Mesothelial cell of epicardium (in vitro differentiated cells): ENCODE data around the gene B4GALNT2. TPM values are rescaled to one million over a fixed set of nuclear protein-coding genes. Genes with fewer than 3 reads are reported as not detected.
"Not testable (repeated sequence)": the region's sequence is repeated elsewhere in the genome, so short reads cannot be mapped to it uniquely, and the experiment has no call there.

Source experiments
- DNase-seq, 2 experiments: peaks; one replicate each; pipeline ENCODE4 v3.0.0; 2021; ENCODE audit warnings: low spot score in 2 of 2; ENCODE audit not compliant: unreplicated experiment in 2 of 2
- H3K27ac Mint-ChIP-seq: 2 replicates; pipeline ENCODE4 v1.8.0; 2021; ENCODE audit warnings: mixed read lengths
- H3K27me3 Mint-ChIP-seq: 2 replicates; pipeline ENCODE4 v1.8.0; 2021; ENCODE audit warnings: low read depth, mixed read lengths
- H3K36me3 Mint-ChIP-seq: 2 replicates; pipeline ENCODE4 v1.8.0; 2021; ENCODE audit warnings: mixed read lengths
- H3K4me1 Mint-ChIP-seq: 2 replicates; pipeline ENCODE4 v1.8.0; 2021; ENCODE audit warnings: mixed read lengths
- H3K4me3 Mint-ChIP-seq: 2 replicates; pipeline ENCODE4 v1.8.0; 2021; ENCODE audit warnings: mild to moderate bottlenecking, moderate library complexity, mixed read lengths
- H3K9me3 Mint-ChIP-seq: 2 replicates; pipeline ENCODE4 v1.8.0; 2021; ENCODE audit warnings: mixed read lengths
- total RNA-seq: library from RNA; stranded (reverse); gene quantifications from 3 replicates; pipeline ENCODE4 v1.2.1, GENCODE V29; 2021
- TF ChIP-seq, protein P1 (sequence below): fragments of 200-600 bp; sonication (generic); IDR thresholded peaks from one replicate; pipeline ENCODE4 v1.5.0; 2021; ENCODE audit warnings: antibody characterized with exemption; ENCODE audit not compliant: unreplicated experiment

B4GALNT2 gene
- total RNA-seq, 1 donor from 2014 or later = 0.07 TPM

- Mint-ChIP-seq H3K27ac (no peak overlapping the region), H3K4me3 (no peak overlapping the region), H3K27me3 (peaks cover 3% of the 10 kb centered on the region), H3K4me1 (peaks cover 10% of the 10 kb centered on the region), H3K36me3 (no peaks in the 10 kb centered on the region), H3K9me3 (no peaks in the 10 kb centered on the region)
- DNase-seq = no peak
- TF ChIP-seq, protein P1, sequence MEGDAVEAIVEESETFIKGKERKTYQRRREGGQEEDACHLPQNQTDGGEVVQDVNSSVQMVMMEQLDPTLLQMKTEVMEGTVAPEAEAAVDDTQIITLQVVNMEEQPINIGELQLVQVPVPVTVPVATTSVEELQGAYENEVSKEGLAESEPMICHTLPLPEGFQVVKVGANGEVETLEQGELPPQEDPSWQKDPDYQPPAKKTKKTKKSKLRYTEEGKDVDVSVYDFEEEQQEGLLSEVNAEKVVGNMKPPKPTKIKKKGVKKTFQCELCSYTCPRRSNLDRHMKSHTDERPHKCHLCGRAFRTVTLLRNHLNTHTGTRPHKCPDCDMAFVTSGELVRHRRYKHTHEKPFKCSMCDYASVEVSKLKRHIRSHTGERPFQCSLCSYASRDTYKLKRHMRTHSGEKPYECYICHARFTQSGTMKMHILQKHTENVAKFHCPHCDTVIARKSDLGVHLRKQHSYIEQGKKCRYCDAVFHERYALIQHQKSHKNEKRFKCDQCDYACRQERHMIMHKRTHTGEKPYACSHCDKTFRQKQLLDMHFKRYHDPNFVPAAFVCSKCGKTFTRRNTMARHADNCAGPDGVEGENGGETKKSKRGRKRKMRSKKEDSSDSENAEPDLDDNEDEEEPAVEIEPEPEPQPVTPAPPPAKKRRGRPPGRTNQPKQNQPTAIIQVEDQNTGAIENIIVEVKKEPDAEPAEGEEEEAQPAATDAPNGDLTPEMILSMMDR = no peak
Measured at GRCh38 chr17:49090878-49091594, 41.5 kb upstream of the B4GALNT2 start.

- Mint-ChIP-seq H3K4me1 (peaks cover 8% of the 10 kb centered on the region), H3K4me3 (no peak overlapping the region), H3K27me3 (no peaks in the 10 kb centered on the region), H3K27ac (no peak overlapping the region), H3K9me3 (no peaks in the 10 kb centered on the region), H3K36me3 (no peaks in the 10 kb centered on the region)
- TF ChIP-seq, protein P1 = no peak
- no peak for DNase-seq
Measured at GRCh38 chr17:49093131-49093530, 39.4 kb upstream of the B4GALNT2 start.

DNA sequence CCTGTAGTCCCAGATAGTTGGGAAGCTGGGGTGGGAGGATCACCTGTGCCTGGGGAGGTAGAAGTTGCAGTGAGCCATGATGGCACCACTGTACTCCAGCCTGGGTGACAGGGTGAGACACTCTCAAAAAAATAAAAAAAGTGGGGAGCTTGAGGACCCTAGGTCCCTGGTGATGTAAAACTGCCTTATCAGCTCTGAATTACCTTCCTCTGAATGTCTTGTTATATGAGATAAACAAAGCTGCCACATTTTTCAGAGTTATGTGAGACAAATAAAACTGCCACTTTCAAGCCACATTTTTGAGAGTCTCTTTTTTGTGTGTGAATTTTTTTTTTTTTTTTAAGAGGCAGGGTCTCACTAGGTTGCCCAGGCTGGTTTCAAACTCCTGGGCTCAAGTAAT lies 32.0 kb upstream of the B4GALNT2 start:
- Mint-ChIP-seq H3K27ac (no peak overlapping the region), H3K9me3 (no peaks in the 10 kb centered on the region), H3K4me3 (no peak overlapping the region), H3K36me3 (no peaks in the 10 kb centered on the region), H3K4me1 (peaks cover 7% of the 10 kb centered on the region), H3K27me3 (peaks cover 3% of the 10 kb centered on the region)
- TF ChIP-seq, protein P1 = no peak
- no peak for DNase-seq

- no peak for DNase-seq
- TF ChIP-seq, protein P1 = no peak
- Mint-ChIP-seq H3K27ac (no peak overlapping the region), H3K4me1 (peaks cover 7% of the 10 kb centered on the region), H3K4me3 (no peak overlapping the region), H3K27me3 (peaks cover 3% of the 10 kb centered on the region), H3K36me3 (no peaks in the 10 kb centered on the region), H3K9me3 (no peaks in the 10 kb centered on the region)
Measured at GRCh38 chr17:49101054-49101534, 31.5 kb upstream of the B4GALNT2 start.

- not testable (repeated sequence) for H3K9me3 Mint-ChIP-seq, H3K4me3 Mint-ChIP-seq, DNase-seq, H3K36me3 Mint-ChIP-seq, H3K27me3 Mint-ChIP-seq, H3K27ac Mint-ChIP-seq
- peaks cover 10% of the 10 kb centered on the region for H3K4me1 Mint-ChIP-seq
Measured at GRCh38 chr17:49103360-49103759, 29.2 kb upstream of the B4GALNT2 start.

DNA sequence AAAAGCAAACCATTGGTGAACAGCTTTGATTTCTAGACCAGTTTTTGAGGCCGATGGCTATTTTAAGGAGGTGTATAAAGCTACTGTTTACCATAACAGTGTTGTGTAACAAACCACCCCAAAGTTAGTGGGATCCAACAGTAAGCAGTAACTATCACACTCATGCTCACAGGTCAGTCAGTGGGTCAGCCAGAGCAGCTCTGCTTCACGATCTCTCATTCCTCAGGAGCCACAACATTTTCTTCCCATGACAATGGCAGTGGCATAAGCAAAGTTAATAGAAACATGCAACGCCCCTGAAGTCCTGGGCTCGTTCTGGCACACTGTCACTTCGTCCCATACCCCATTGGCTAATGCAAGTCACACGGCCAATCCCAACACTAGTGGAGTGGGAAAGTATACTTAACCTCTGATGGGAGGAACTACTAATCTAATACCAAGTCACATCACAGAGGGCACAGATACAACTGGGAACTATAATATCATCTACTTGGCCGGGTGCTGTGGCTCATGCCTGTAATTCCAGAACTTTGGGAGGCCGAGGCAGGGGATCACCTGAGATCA lies 28.0 kb upstream of the B4GALNT2 start:
- no peak overlapping the region for H3K27ac Mint-ChIP-seq
- no peaks in the 10 kb centered on the region for H3K9me3 Mint-ChIP-seq
- H3K36me3 Mint-ChIP-seq = no peaks in the 10 kb centered on the region
- no peak overlapping the region for H3K4me3 Mint-ChIP-seq
- DNase-seq = no peak
- TF ChIP-seq, protein P1 = no peak
- H3K27me3 Mint-ChIP-seq = peaks cover 3% of the 10 kb centered on the region
- H3K4me1 Mint-ChIP-seq = peaks cover 10% of the 10 kb centered on the region
